PFSK-1 (cell line): ENCODE measurements around the gene PALLD.

ENCODE experiments used
- FOXP2 ChIP-seq: optimal IDR thresholded peaks from 2 replicates; pipeline ENCODE3; 2011; ENCODE audit warnings: borderline replicate concordance, control low read depth, inconsistent platforms; ENCODE audit not compliant: insufficient read depth; ENCODE audit errors: extremely low read length, extremely low read depth
- POLR2AphosphoS5 ChIP-seq: IDR thresholded peaks from 2 replicates; pipeline ENCODE4 v1.6.1; 2012; ENCODE audit warnings: low read depth, mild to moderate bottlenecking, control low read depth, low read length, moderate library complexity
- SIN3A ChIP-seq: IDR thresholded peaks from 2 replicates; pipeline ENCODE4 v1.6.1; 2012; ENCODE audit warnings: mild to moderate bottlenecking, low read length, moderate library complexity, borderline replicate concordance; ENCODE audit not compliant: insufficient read depth
- TAF1 ChIP-seq: IDR thresholded peaks from 2 replicates; pipeline ENCODE4 v1.6.1; 2012; ENCODE audit warnings: low read length, control low read depth, borderline replicate concordance; ENCODE audit not compliant: insufficient read depth
- TF ChIP-seq, protein P1 (sequence below), 2 experiments: IDR thresholded peaks; 2 replicates each; pipeline versions ENCODE4 v1.6.1 to v1.8.0; 2011 to 2012; ENCODE audit warnings: low read depth in 2 of 2, low read length in 2 of 2, control low read depth in 1 of 2, inconsistent platforms in 1 of 2, mild to moderate bottlenecking in 1 of 2, moderate library complexity in 1 of 2; ENCODE audit not compliant: insufficient read depth in 1 of 2

PALLD gene

DNA sequence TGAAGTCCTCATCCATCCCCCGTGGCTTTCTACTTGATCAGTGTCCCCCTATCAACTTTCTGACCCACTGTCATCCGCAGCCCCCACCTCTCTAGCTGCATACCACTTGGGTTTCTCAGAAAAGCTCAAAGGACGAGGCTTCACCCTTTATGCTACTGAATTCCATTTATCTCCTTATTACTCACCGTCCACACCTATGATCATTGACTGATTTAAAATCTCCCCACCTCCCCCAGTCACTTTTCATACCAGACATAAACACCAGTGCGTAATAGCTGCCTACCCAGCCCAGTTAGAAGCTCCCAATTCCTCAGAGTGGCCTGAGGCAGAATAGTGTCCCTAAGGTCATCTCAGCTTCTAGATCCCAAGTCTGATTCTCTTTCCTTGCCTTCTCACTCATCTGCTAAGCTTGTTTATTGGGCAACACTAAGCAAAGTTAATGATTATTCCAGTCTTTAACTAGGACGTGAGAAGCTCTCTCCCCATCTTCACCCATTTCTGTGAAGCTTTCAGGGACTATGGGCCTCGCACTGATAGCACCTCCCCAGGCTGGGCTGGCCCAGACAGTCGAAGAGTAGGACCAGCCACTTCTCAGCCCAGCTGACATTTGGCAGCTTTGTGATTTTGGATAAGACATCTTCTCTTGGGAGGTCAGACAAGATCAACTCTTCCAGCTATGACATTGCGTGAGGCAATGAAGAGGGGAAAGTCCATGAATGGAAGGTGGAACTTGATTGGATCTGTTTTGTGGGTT lies 9.4 kb upstream of the PALLD start:
- TF ChIP-seq TAF1 (no peak), SIN3A (no peak)

DNA sequence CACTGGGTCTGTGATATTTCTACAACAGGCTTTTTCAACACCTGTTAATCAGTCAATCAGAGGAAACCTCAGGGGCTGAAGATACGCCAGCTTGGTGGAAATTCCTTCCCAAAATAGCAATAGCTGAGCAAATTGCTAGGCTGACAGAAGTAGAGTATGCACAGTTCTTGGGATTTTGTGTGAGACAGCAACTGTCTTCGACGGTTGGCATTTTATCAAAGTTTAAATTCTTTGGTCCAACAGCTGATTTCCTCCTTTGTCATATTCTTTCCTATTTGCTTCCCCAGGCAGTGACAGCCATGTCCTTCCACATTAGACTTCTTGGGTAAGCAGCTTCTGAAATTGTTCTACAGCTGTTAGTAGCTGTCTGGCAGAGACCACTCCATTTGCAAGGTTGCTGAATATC lies 8.0 kb upstream of the PALLD start:
- TF ChIP-seq SIN3A (no peak), TAF1 (no peak), POLR2AphosphoS5 (no peak), FOXP2 (no peak)
- TF ChIP-seq, protein P1, sequence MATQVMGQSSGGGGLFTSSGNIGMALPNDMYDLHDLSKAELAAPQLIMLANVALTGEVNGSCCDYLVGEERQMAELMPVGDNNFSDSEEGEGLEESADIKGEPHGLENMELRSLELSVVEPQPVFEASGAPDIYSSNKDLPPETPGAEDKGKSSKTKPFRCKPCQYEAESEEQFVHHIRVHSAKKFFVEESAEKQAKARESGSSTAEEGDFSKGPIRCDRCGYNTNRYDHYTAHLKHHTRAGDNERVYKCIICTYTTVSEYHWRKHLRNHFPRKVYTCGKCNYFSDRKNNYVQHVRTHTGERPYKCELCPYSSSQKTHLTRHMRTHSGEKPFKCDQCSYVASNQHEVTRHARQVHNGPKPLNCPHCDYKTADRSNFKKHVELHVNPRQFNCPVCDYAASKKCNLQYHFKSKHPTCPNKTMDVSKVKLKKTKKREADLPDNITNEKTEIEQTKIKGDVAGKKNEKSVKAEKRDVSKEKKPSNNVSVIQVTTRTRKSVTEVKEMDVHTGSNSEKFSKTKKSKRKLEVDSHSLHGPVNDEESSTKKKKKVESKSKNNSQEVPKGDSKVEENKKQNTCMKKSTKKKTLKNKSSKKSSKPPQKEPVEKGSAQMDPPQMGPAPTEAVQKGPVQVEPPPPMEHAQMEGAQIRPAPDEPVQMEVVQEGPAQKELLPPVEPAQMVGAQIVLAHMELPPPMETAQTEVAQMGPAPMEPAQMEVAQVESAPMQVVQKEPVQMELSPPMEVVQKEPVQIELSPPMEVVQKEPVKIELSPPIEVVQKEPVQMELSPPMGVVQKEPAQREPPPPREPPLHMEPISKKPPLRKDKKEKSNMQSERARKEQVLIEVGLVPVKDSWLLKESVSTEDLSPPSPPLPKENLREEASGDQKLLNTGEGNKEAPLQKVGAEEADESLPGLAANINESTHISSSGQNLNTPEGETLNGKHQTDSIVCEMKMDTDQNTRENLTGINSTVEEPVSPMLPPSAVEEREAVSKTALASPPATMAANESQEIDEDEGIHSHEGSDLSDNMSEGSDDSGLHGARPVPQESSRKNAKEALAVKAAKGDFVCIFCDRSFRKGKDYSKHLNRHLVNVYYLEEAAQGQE (IDR thresholded peaks at IDR 0.05; ENCODE audit: insufficient read depth in 1 of 2, low read depth in 2 of 2, low read length in 2 of 2) = no peak

DNA sequence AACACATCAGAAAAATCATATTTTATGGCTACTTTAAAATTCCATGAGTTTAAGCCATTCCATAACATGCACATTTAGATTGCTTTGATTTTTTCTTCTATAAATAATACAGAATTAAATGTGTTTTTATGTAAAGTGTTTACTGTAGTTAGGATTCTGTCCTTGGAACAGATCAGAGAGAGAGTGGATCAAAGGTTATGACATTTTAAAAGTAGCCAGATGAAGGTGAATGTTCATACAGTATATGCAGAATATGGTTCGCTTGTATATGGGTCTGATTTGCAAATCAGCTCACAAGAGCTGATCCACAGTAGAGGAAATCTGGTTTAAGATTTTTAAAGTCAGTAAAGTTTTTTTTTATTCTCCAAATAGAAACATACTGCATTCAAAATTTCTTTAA lies 7.2 kb upstream of the PALLD start:
- TF ChIP-seq, protein P1 (IDR thresholded peaks at IDR 0.05; ENCODE audit: insufficient read depth in 1 of 2, low read depth in 2 of 2, low read length in 2 of 2) = no peak
- TF ChIP-seq FOXP2 (no peak), SIN3A (no peak), TAF1 (no peak), POLR2AphosphoS5 (no peak)

DNA sequence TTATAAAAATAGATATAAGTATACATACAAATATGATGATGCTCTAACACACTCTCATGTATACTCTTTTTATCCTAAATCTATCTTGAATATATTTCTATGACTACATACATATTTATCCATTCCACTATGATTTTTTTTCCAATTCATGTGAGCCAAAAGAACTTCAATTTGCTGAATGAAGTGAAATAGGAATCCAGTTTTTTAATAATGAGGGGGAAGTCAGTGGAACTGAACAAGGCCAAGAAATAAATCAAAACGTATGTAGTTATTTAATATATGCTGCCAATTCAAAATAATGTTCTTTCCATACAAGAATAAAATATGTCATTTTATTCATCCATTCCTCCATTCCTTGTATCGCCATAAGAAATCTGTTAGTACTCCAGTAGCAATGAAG lies 6.1 kb upstream of the PALLD start:
- TF ChIP-seq TAF1 = no peak
- no peak for TF ChIP-seq POLR2AphosphoS5
- TF ChIP-seq SIN3A = no peak
- TF ChIP-seq, protein P1 (IDR thresholded peaks at IDR 0.05; ENCODE audit: insufficient read depth in 1 of 2, low read depth in 2 of 2, low read length in 2 of 2) = no peak
- TF ChIP-seq FOXP2 = no peak

DNA sequence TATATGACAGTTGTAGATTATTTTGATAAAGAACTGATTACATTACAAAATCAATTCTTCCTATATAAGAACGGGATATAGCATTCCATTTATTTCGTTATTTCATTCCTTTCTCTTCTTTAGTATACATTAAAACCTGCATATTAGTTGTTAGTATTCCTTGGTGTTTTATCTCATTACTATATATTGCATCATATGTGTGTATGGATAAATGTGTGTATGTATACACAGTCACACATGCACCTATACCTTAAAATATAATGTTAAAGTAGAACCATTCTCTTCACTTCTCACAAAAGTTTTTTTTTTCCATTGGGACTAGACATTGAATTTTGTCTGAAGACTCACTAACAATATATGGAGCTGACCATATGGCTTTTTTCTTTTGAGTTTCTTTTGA lies 5.3 kb upstream of the PALLD start:
- TF ChIP-seq TAF1 (no peak), FOXP2 (no peak), SIN3A (no peak), POLR2AphosphoS5 (no peak)
- TF ChIP-seq, protein P1 (IDR thresholded peaks at IDR 0.05; ENCODE audit: insufficient read depth in 1 of 2, low read depth in 2 of 2, low read length in 2 of 2) = no peak
